ENCODE data around the gene EDN1. TPM values are rescaled to one million over a fixed set of nuclear protein-coding genes. Genes with fewer than 3 reads are reported as not detected.
"Not testable (repeated sequence)": the region's sequence is repeated elsewhere in the genome, so short reads cannot be mapped to it uniquely, and the experiment has no call there.

EDN1 gene
- total RNA-seq, 1 donor from 2014 or later: 2.2 TPM

- ATAC-seq (ENCODE audit: poor library complexity) (no peak), DNase-seq (no peak)
- intact Hi-C loops (cut with DNase I): no loop called here
Measured at GRCh38 chr6:12313306-12313991, 23.3 kb downstream of the EDN1 start.

- intact Hi-C loops (cut with DNase I): no loop called here
- ATAC-seq (ENCODE audit: poor library complexity) (no peak), DNase-seq (no peak)
Measured at GRCh38 chr6:12313992-12314589, 23.9 kb downstream of the EDN1 start.

GRCh38 chr6:12314751-12315150, 24.6 kb downstream of the EDN1 start:
- intact Hi-C loops (cut with DNase I): no loop called here
- DNase-seq: no peak
- no peak for ATAC-seq (ENCODE audit: poor library complexity)

GRCh38 chr6:12315292-12316081, 25.3 kb downstream of the EDN1 start:
- intact Hi-C loops (cut with DNase I): no loop called here
- DNase-seq (no peak), ATAC-seq (ENCODE audit: poor library complexity) (no peak)

- intact Hi-C loops (cut with DNase I): no loop called here
- ATAC-seq (ENCODE audit: poor library complexity) (no peak), DNase-seq (no peak)
Measured at GRCh38 chr6:12318749-12319148, 28.6 kb downstream of the EDN1 start.

GRCh38 chr6:12320074-12320473, 29.9 kb downstream of the EDN1 start:
- intact Hi-C loops (cut with DNase I); DNase-seq; ATAC-seq (ENCODE audit: poor library complexity): not testable (repeated sequence)

GRCh38 chr6:12324099-12324498, 33.9 kb downstream of the EDN1 start:
- intact Hi-C loops (cut with DNase I): no loop called here
- no peak for ATAC-seq (ENCODE audit: poor library complexity)

GRCh38 chr6:12324748-12325147, 34.6 kb downstream of the EDN1 start:
- DNase-seq (no peak), ATAC-seq (ENCODE audit: poor library complexity) (no peak)
- intact Hi-C loops (cut with DNase I): no loop called here

More at GRCh38 chr6:12324099-12324498, 33.9 kb downstream of the EDN1 start:
- DNase-seq: no peak

- no peak for ATAC-seq (ENCODE audit: poor library complexity)
- intact Hi-C loops (cut with DNase I): no loop called here
- no peak for DNase-seq
Measured at GRCh38 chr6:12325872-12326271, 35.7 kb downstream of the EDN1 start.

GRCh38 chr6:12327391-12327790, 37.2 kb downstream of the EDN1 start:
- intact Hi-C loops (cut with DNase I): no loop called here
- DNase-seq: no peak
- no peak for ATAC-seq (ENCODE audit: poor library complexity)

GRCh38 chr6:12327988-12328387, 37.8 kb downstream of the EDN1 start:
- intact Hi-C loops (cut with DNase I): no loop called here
- DNase-seq (no peak), ATAC-seq (ENCODE audit: poor library complexity) (no peak)

GRCh38 chr6:12328701-12329100, 38.5 kb downstream of the EDN1 start:
- DNase-seq: no peak
- intact Hi-C loops (cut with DNase I): no loop called here
- ATAC-seq (ENCODE audit: poor library complexity): no peak

GRCh38 chr6:12331474-12331873, 41.3 kb downstream of the EDN1 start:
- DNase-seq (no peak), ATAC-seq (ENCODE audit: poor library complexity) (peak; percentile 34)
- intact Hi-C loops (cut with DNase I): no loop called here

GRCh38 chr6:12331951-12332749, 42.0 kb downstream of the EDN1 start:
- no peak for DNase-seq
- intact Hi-C loops (cut with DNase I): no loop called here
- ATAC-seq (ENCODE audit: poor library complexity): peak; percentile 66

- ATAC-seq (ENCODE audit: poor library complexity); DNase-seq; intact Hi-C loops (cut with DNase I): not testable (repeated sequence)
Measured at GRCh38 chr6:12332750-12333079, 42.6 kb downstream of the EDN1 start.

- intact Hi-C loops (cut with DNase I): no loop called here
- DNase-seq: no peak
- no peak for ATAC-seq (ENCODE audit: poor library complexity)
Measured at GRCh38 chr6:12333128-12333527, 43.0 kb downstream of the EDN1 start.

- ATAC-seq (ENCODE audit: poor library complexity) (no peak), DNase-seq (no peak)
- intact Hi-C loops (cut with DNase I): no loop called here
Measured at GRCh38 chr6:12334526-12335130, 44.5 kb downstream of the EDN1 start.

- ATAC-seq (ENCODE audit: poor library complexity) (no peak), DNase-seq (no peak)
- intact Hi-C loops (cut with DNase I): no loop called here
Measured at GRCh38 chr6:12335131-12335527, 45.0 kb downstream of the EDN1 start.

- intact Hi-C loops (cut with DNase I): no loop called here
- no peak for ATAC-seq (ENCODE audit: poor library complexity)
- no peak for DNase-seq
Measured at GRCh38 chr6:12335717-12336116, 45.6 kb downstream of the EDN1 start.

All from Right ventricle myocardium superior (tissue), 1 donor.